Renal cortical epithelial cell (primary cell): ENCODE results near the gene SMAD7. TPM values are rescaled to one million over a fixed set of nuclear protein-coding genes. Genes with fewer than 3 reads are reported as not detected.

Source experiments
- DNase-seq: peaks from one replicate; pipeline ENCODE4 v3.0.0-alpha.2; 2011; ENCODE audit warnings: low read depth
- total RNA-seq: library from RNA; depleted of rRNA; stranded (reverse); fragments of >200 nt; gene quantifications from 2 replicates; pipeline ENCODE4 v1.2.3, GENCODE V29; 2014

The SMAD7 gene
- total RNA-seq, 1 donor from 2014 or later: 71.3 TPM

DNA sequence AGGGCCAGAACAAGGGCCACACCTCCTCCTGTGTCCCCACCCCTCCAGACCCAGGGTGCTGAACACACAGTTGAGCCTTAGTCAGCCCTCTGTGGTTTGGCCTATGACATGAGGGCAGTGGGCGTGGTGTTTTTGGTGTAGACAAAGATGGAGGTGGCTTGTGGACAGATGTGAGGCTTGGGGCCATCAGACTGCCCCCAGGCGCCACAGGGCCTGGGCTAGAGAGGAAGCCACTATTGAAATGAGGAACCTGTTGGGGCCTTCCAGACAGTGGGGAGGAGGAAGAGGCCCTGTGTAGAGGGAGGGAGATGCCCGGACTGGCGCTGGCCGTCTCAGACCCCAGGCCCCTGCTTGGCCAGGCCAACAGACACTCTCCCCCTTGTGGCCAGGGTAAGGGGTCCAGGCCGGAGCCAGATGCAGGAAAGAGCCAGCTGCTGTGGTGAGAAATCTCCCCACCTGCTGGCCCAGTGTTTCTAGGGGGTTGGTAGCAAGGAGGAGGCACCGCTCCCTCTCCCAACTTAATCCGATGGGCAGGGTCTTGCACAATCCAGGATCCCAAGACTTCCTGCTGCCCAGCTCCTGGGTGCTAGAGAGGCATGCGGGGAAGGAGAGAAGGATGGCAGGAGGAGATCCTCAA lies 53.8 kb downstream of the SMAD7 start:
- peak; percentile 56 for DNase-seq

DNA sequence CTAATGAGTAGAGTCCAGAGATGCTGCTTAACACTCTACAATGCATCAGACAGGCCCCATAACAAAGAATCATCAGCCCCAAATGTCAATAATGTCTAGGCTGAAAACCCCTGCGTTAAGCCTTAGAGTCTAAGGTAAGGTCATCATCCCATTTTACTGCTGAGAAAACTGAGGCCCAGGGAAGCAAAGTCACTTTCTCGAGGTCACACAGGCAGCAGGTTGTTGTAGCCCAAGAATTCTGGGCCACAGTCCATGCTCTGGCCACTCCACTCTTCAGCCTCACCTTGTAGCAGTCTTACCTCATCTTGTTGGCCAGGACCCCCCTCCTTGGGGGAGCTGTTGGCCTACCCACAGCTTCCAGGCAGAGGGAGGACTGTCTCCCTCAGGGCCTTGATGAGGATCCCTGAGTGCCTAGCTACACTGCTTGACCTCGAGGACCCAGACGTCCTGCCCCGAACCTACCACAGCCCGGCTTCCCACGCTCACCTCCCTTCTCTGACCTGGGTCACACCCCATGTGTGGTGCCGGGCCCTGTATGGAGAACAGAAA lies 54.4 kb downstream of the SMAD7 start:
- DNase-seq: no peak

DNA sequence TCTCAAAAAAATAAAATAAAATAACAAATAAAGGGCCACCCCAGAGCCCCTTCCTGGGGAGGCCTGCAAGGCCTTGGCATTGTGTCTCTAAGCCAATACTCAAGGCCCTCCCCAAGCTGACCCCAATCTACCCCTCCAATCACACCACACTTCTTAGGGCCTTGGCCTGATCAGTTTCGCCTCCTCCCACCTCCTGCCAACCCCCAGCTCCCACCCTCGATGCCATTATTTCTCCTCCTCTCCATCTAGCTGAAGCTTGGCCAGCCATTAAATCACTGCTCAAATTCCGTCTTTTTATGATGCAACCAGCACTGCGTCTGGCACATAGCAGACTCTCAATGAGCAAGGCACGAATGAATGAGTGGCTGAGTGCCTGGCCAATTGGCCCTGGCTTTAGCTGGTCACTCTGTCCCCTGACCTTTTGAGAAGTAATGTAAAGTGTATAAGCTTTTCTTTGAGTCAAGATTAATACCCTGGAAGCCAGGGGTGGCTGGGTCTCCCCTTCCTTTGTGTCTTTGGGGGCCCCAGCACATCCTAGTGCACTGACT lies 55.9 kb downstream of the SMAD7 start:
- no peak for DNase-seq

DNA sequence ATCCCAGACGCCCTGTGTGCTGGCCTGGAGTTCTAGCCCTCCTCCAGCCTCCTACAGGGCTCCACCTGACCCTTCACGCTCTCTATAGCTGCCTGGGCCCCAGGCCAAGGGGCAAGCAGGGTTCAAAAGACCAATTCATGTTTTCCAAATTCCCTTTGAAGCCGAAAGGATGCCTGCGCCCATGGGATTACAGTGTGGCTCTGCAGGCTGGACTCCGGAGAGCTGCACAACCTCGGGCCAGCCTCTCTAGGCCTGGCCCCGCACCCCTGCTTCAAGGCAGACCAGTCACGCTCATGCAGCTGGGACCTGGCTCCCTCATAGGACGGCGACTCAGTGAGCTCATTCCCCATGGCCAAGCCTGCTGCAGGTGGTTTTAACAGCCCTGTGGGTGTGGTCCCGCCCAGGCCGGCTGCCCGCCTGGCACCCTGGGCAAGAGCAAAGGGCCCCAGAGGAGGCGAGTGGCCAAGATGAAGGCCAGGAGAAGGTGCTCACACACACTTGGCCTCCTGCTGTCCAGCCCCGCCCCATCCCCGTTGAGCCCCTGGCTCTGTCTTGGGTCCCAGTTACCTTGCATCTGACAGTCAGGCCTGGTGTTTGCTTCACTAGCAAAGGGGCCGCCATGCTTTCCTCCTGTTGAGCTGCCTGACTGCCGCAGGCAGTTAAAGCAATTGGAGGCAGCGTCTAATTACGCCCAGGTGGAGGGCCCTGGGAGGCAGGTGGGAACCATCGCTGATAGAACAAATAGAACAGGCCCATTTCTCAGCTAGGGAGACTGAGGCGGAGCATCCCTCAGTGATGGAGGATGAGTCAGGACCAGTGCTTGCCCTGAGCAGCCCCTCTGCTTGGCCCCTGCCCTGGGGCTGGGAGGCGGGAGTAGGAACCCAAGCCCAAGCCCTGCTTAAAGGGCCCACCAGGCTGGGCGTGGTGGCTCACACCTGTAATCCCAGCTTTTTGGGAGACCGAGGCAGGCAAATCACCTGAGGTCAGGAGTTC lies 56.9 kb downstream of the SMAD7 start:
- DNase-seq: no peak

DNA sequence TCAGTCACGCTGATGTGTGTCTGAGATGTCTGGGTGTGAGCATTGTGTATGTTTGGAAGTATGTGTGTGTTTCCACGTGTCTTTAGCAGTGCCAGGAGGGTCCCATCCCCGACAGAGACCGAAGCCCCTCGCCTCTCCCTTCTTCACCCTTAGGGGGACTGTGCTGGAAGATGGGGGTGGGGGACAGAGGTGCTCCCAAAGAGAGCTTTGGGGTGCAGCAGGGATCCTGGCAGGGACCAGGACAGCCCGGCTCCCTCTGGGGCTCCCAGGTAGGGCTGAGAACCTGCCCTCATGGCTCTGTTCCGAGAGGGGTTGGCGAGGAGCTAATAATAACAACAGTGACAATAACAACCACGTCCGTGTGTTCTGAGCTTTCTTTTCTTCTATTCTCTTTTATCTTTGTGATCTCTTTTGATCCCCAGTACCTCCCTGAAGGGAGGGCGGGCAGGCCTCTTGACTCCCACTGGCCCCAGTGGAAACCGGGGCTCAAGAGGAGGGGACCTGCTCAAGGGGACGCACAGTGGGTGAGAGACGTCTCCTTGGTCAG lies 57.6 kb downstream of the SMAD7 start:
- DNase-seq: no peak

DNA sequence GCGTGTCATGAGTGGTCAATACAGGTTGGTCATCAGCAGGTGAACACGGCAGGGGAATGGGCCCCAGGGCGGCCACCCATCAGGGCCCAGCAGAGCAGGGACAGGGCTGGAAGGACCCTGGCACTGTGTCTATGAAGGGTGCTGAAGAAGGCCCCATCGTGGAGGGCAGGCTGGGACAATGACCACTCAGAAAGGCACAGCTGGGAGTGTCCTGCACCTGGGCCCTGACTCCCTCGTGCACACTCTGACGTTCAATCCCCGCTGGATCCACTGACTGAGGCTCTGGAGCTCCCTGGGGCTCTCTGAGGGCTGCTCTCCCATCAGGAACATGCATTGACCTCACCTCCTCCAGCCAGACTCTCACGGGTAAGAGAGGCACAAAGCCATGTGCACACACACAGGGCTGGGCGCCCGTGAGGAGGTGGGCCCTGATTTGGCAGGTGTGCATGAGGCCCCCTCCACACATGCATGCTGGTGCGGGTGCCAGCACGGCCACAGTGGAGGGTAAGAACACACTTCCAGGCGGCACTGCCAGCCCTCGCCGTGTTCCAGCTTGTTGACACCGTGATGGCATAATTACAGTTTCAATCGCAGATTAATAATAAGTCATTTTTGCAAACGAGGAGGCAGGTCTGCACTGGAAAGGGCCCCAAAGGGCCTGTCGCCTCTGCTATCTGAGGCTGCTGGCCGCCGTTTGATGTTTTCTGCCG lies 58.5 kb downstream of the SMAD7 start:
- DNase-seq: no peak

DNA sequence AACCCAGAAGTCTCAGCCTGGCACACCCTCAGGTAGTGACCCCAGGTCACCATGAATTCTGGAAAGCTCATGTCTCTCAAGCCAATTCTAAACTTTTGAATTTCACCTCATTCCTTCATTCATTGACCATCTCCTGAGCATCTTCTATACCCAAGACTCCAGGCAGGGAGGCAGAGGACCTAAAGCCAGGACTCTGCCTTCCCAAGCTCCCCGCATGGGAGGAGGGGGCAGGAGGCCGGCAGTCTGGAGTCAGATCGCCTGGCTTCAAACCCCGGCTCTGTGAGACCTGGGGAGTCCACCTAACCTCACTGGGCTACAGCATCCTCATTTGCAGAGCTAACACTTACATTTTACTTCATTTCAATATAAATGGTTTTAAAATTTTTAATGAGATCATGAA lies 59.0 kb downstream of the SMAD7 start:
- no peak for DNase-seq

DNA sequence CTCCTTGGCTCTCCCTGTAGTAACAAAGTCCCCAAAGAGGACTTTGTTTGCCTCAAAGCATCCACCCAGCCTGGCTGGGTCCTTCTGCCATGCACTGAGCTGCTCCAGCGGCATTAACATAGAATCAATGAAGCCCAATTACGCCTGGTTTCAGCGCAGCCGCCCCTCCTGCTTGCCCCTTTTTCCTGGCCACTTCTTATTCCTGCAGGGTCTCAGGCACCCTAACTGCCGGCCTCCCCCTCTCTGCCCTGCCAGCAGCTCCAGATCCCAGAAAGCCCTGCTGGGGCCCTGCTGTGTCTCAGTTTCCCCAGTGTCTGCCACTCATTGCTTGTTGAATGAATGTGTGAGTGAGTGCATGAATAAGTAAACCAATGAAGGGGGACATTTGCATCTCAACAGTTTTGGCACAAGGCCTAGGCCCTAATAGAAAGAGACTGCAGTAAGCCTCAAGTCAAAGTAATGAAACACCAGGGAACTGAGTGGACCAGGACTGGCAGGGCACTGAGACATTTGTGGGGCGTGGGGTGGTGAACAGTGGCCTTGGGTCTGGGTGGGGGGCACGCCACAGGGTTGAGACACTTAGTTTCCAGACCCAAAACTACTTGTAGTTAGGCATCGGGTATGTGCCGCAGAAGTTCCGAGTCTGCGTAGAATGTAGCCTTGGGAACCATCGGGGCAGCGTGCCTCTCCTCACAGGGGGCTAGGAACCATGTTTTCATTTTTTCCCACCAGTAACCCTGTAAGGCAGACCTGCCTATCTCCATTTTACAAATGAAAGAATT lies 60.6 kb downstream of the SMAD7 start:
- DNase-seq: no peak

DNA sequence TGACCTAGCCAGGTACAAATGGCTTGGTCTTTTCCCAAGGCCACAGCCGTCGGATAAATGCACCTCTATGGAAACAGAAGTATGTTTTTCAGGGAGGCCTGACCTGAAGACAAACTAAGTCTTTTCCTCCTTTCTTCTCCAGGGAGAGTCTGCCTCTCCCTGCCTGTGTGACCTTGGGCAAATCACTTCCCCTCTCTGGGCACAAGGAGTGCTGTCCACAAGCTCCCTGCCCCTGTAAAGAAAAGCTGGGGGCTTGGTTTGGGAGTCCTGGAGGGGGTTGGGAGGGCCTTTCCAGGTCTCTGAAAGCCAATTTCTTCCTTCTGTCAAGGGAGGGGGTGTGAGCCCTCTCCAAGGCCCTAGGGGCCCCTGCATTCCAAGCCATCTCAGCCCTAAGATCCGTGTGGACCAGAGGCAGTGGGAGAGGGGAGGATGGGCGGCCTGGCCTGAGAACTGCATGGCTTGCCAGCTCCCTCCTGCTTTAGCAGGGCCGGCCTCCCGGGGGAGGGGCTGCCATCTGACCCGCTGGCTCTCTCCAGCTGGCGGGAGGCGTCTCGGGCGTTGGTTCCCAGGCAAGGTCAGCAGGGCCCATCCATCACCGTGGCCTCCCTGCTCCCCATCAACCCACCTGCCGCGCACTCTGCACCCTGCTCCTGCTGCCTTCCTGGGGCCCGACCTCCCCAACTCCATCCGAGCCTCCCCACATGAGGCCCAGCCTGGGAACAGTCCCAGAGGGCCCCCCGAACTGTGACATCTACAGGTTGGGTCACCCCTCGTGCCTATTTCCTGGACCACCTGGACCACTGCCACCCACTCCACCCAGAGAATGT lies 61.4 kb downstream of the SMAD7 start:
- DNase-seq: no peak

DNA sequence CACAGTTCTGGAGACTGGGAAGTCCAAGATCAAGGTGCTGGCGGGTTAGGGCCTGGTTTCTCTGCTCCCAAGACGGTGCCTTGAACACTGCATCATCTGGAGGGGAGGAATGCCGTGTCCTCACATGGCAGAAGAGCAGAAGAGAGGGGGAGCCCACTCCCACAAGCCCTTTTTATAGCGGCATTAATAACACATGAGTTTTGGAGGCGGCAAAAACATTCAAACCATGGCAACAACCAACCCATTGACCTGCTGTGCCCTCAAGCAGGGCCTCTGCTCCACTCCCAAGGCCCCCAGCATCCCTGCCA lies 62.0 kb downstream of the SMAD7 start:
- no peak for DNase-seq

DNA sequence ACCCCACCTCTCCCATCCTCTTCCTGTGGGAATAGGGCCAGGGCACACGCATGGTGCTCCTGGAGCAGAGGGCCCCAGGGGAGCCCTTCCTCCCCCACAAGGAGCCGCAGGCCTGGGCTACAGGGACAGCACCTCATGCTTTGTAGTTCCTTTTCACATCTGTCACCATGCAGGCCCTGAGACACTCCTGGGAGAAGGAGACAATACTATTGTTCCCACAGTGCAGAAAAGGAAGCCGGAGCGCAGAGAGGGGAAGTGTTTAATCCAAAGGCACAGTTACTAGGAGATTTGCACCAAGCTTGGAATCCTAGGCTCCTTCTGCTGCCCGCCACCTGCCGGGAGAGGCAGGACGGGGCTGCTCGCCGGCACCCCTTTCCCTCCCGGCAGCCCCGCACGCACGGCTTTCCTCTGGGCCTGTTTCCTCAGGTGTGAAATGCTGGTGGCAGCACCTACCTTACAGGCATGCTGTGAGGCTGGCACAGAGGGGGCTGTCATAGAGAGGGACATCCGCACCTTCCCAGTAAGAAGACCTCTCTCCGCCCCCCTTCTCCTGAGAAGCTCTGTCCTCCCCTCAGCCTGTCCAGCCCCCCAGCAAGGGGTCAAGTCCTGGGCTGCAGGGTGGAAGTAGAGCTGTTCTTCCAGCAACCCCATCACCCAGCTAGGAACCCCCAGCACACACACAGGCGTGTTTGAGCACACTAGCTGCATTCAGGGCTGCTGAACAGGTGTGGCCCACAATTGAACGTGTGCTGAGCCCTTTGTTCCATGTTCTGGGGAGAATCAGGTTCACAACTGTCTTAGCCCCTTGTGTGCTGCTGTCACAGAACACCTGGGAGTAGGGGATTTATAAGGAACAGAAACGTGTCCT lies 62.6 kb downstream of the SMAD7 start:
- no peak for DNase-seq

DNA sequence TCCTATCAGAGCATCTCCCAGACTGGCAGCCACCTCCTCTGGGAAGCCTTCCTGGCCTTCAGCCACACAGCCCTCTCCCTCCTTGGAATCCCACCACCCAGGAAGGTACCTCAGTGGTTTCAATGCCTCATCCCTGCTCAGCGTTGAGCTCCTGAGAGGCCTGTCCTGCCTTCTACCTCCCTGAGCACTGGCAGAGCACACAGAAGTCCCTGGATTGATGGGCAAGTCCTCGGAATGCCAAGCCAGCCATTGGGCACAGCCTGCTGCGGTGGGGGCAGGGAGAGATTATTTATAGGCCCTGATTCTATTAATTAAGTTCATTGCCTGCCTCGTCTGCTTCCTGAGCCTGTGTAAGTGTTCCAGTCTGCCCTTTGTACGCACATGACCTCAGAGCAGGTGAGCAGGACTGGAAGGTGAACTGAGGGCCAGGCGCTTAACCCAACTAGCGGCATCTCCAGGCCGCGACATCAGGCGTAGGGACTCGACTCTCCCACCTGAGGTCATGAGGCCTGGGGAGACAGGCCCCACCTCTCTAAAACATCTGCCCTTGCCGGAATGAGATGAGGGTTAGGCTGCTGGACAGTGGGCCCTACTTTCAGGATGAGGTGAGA lies 63.4 kb downstream of the SMAD7 start:
- DNase-seq: no peak

DNA sequence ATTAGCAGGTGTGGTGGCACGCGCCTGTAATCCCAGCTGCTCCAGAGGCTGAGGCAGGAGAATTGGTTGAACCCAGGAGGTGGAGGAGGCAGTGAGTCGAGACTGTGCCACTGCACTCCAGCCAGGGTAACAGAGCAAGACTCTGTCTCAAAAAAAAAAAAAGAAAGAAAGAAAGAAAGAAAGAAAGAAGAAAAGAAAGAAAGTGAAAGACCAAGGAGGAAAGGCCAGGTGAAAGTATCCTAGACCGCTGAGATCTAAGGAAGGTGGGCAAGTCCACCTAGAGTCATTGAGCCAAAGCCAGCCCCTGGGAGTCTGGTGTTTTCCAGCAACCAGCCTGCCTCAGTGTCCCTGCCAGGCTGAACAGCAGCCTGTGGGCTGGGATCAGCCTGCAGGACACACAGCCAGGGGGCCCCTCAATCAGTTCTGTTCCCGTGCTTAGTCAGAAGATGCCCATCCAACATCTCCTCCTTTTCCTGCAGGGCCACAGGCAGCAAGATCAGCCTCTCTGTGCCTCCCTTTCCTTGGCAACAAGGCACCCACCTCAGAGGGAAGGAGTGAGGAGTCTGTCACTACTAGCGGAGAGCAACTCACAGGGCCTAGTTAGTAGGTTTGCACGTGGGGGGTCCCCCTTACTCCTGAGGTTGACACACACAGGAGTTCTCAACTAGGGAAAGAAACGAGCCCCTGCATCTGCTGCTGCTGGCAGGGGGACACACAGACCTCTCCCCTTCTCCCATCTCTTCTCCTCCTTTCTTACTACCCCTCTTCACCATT lies 64.1 kb downstream of the SMAD7 start:
- DNase-seq: no peak

DNA sequence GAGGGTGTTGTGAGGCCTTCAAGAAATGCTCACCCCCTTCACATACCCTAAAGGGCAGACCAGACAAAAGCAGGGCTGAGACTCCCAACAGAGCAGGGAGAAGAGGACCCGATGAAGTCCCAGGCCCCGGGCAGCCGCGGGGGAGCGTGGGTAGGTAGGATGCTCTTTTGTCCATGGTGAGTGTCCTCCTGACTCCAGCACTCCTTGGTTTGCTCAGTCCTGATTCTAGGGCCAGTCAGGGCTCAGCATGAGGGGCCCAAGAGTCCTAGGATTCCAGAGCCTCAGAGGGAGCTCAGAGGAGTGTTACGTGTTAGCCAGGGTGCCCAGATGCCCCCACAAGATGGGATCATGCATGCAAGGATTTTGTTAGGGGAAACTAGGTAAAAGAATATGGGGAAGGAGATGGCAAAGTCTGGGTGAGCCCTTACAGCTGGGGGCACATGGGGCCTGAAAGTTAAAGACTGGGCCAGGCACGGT lies 64.8 kb downstream of the SMAD7 start:
- DNase-seq: no peak

DNA sequence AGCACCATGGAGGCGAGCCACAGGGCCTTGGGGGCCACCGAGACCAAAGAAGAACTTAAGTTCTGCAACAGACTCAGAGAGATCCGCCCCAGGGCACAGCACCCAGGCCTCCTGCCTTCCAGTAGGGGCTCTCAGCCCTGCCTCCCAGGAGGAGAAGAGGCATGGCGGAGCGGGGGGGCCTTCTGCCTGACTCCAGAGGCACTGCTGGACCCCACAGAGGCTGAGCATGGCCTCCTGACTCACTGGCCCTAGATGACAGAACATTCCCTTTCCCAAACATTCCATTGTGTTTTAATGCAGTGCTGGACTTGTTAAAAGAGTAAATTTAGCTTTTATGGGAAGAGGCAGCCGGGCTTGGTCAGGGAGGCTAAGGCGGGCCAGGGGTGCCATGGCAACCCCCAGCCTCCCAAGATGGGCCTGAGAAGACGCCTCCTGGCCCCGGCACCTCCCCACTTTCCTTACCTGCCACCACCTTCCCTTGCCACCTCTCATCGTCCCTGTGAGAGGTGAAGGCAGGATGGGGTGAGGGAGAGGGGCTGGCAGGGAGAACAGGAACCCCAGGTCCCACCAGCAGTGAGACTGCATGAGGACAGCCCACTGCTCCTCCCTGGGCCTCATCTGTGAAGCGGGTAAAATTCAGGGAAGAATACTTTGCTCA lies 65.4 kb downstream of the SMAD7 start:
- DNase-seq: no peak

DNA sequence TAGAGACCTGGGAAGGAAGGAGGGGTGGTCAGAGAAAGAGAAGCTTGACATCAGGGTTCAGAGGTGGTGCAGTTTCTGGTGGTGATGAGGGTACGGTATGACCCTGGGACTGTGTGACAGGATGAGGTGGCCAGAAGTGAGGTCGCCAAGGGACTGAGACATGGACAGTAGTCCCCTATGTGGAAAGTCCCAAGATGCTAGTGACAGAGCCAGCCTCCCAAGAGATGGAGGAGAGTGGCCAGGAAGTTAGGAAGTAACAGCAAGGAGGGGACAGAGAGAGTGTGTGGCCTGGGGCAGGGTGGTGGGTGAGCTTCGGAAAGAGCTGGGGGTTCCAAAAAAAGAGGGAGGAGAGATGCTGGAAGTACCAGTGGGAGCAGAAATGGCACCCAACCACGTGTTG lies 66.0 kb downstream of the SMAD7 start:
- DNase-seq: no peak

DNA sequence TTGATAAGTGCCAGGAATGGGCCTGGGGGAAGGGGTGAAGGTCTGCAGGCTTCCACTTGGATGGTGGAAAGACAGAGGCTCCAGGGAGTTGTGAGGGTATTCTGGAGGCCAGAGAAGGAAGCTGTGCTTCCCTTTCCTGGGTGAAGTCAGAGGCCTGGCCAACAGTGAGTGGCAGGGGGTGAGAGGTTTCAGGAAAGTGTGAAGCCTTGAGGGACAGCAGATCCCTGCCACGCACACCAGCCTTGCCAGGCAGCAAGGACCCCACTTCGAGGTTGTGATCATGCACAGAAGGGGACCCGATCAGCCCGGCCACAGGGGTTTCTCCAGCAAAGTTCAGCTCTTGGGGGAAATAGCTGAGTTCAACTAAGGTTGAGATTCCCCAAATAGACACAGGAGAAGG lies 66.5 kb downstream of the SMAD7 start:
- no peak for DNase-seq
